ENCODE measurements around the gene LYST.
"Not testable (repeated sequence)": the region's sequence is repeated elsewhere in the genome, so short reads cannot be mapped to it uniquely, and the experiment has no call there.

- TF ChIP-seq CTCF (conservative IDR thresholded peaks at IDR 0.05; ENCODE audit: low read depth, low read length); EZH2 (IDR thresholded peaks at IDR 0.05; ENCODE audit: low read length, unreplicated experiment); EZH2phosphoT487 (IDR thresholded peaks at IDR 0.05; ENCODE audit: borderline replicate concordance, low read length): not testable (repeated sequence)
Observed at GRCh38 chr1:235915489-235915888, 48.8 kb upstream of the LYST start.
